Gastroesophageal sphincter (tissue), 3 donors: ENCODE results near the gene H19.

ENCODE experiments used
- POLR2A ChIP-seq, 2 donors: fragments of 450-650 bp; IDR thresholded peaks; one replicate each; pipeline ENCODE4 v1.6.1; 2017; ENCODE audit warnings: antibody characterized with exemption in 2 of 2, mild to moderate bottlenecking in 2 of 2, moderate library complexity in 1 of 2
- TF ChIP-seq, protein P1 (sequence below), 4 experiments: fragments of 200-600 bp in 2 of 4; fragments of 450-650 bp in 2 of 4; sonication (generic) in 1 of 4; IDR thresholded peaks; one replicate each; pipeline ENCODE4 v1.5.1; 2017 to 2019; ENCODE audit warnings: antibody characterized with exemption in 4 of 4, mild to moderate bottlenecking in 2 of 4, moderate library complexity in 2 of 4

DNA sequence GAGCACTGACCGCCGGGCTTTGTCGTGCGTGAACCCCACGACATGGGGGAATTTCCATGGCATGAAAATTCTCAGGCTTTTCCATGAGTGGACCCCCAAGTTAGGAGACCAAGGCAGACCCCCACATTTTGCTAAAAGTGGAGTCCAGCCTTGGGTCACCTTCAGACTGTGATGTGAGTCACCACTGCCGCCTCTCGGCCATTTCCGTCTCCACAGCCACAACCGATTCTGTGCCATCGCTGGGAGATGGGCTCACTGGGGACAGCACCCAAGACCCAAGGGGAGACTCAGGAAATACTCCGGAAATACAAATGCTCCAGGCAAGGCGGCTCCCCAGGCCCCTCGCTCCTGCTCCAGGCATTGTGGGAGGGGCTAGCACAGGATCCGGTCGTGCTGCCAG lies 1.2 kb upstream of the H19 start:
- no peak for TF ChIP-seq POLR2A (IDR thresholded peaks at IDR 0.05)
- TF ChIP-seq, protein P1, sequence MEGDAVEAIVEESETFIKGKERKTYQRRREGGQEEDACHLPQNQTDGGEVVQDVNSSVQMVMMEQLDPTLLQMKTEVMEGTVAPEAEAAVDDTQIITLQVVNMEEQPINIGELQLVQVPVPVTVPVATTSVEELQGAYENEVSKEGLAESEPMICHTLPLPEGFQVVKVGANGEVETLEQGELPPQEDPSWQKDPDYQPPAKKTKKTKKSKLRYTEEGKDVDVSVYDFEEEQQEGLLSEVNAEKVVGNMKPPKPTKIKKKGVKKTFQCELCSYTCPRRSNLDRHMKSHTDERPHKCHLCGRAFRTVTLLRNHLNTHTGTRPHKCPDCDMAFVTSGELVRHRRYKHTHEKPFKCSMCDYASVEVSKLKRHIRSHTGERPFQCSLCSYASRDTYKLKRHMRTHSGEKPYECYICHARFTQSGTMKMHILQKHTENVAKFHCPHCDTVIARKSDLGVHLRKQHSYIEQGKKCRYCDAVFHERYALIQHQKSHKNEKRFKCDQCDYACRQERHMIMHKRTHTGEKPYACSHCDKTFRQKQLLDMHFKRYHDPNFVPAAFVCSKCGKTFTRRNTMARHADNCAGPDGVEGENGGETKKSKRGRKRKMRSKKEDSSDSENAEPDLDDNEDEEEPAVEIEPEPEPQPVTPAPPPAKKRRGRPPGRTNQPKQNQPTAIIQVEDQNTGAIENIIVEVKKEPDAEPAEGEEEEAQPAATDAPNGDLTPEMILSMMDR (IDR thresholded peaks at IDR 0.05): no peak
